Activated CD8-positive, alpha-beta memory T cell treated with anti-CD3 and anti-CD28 coated beads for 36 hours (primary cell): Measurements from ENCODE around the gene MAPK1. TPM values are rescaled to one million over a fixed set of nuclear protein-coding genes. Genes with fewer than 3 reads are reported as not detected.

Experiments
- CTCF ChIA-PET: fragments of 350-600 bp; sonication (Branson Sonifier 250); formaldehyde crosslinking; loops from one replicate; lab custom pipeline; 2021; ENCODE audit warnings: antibody characterized with exemption; lab: Charles Lee
- POLR2A ChIA-PET: fragments of 350-600 bp; sonication (Branson Sonifier 250); formaldehyde crosslinking; loops from one replicate; lab custom pipeline; 2021; ENCODE audit warnings: antibody characterized with exemption; lab: Charles Lee
- total RNA-seq, 2 experiments: library from RNA; stranded (reverse); gene quantifications; one replicate each; pipeline ENCODE4 v1.2.3, GENCODE V29; 2021

The MAPK1 gene
- total RNA-seq, 2 experiments from 2014 or later, result 115 to 117 TPM

DNA sequence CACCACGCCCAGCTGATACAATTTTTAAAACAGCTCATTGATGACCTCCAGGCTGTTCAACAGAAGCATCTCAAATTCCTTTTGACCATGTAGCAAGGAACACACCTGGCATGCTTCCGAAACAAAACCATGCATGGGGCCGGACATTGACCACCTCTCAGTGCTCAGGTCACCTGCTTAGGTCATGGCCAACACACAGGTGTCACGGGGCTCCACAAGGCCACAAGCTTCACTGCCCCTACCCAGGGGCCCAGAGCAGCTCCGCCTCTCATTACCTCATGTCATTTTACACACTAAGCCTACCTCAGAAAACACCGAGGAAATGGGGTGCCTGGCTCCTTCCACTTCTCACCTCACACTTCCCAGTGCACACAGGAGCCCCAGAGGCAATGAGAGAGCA is 158.5 kb downstream of the MAPK1 start:
- POLR2A ChIA-PET, result no interaction called here
- CTCF ChIA-PET, result interaction anchor here (1.1 kb wide), 1 partner anchor 25 kb away, joined by 3 read pairs; no protein-coding TSS in a partner anchor

DNA sequence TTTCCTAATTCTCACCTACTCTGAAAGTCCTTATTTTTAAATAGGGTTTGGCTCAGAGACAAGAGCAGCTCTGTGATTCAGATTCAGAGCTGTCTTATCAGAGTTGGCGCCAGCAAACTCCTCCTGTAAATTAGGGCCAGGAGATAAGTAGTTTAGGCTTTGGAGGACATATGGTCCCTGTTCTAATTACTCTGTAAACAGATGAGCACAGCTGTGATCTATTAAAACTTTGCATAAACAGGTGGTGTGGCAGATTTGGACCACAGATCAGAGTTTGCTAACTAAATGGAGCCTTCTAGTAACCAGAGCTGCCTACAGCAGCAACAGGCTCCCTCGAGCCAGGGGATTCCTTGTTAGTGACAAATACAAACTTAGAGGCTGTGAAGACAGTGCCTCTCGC is 159.8 kb downstream of the MAPK1 start:
- CTCF ChIA-PET, result interaction anchor here (0.7 to 0.9 kb wide), 2 partner anchors 59 to 244 kb away, joined by 3 to 4 read pairs; partner anchors contain the start of gene PPM1F
- POLR2A ChIA-PET, result interaction anchor here (0.6 to 0.8 kb wide), 2 partner anchors 53 to 65 kb away, joined by 3 to 4 read pairs; no protein-coding TSS in a partner anchor

Other genes starting within 250 kb of the MAPK1 start
- 10 to 100 TPM; 80.6 to 80.7 TPM for gene YDJC, start 237.6 kb downstream of the MAPK1 start, total RNA-seq
- gene CCDC116, start 234.9 kb downstream of the MAPK1 start, total RNA-seq, result under 1 TPM; 0.21 to 0.25 TPM
- gene SDF2L1, start 225.3 kb downstream of the MAPK1 start, total RNA-seq, result 10 to 100 TPM; 70.7 to 71.6 TPM
- 10 to 100 TPM; 41.2 to 47.2 TPM for gene PPIL2, start 201.6 kb downstream of the MAPK1 start, total RNA-seq
- under 1 TPM; 0.50 to 0.63 TPM for gene YPEL1, start 131.9 kb downstream of the MAPK1 start, total RNA-seq
- 10 to 100 TPM; 30.4 to 31.3 TPM for gene PPM1F, start 85.2 kb upstream of the MAPK1 start, total RNA-seq
- 10 to 100 TPM; 33.2 to 38.8 TPM for gene TOP3B, start 115.1 kb upstream of the MAPK1 start, total RNA-seq